Measurements from ENCODE around the gene RPS18. TPM values are rescaled to one million over a fixed set of nuclear protein-coding genes. Genes with fewer than 3 reads are reported as not detected.

RPS18 gene
- total and polyA plus RNA-seq, 9 of the 15 experiments (the other 6 are each of a cell fraction or from before 2014, with no cell fraction given) = 5,023 to 17,516 (median 8,131) TPM

DNA sequence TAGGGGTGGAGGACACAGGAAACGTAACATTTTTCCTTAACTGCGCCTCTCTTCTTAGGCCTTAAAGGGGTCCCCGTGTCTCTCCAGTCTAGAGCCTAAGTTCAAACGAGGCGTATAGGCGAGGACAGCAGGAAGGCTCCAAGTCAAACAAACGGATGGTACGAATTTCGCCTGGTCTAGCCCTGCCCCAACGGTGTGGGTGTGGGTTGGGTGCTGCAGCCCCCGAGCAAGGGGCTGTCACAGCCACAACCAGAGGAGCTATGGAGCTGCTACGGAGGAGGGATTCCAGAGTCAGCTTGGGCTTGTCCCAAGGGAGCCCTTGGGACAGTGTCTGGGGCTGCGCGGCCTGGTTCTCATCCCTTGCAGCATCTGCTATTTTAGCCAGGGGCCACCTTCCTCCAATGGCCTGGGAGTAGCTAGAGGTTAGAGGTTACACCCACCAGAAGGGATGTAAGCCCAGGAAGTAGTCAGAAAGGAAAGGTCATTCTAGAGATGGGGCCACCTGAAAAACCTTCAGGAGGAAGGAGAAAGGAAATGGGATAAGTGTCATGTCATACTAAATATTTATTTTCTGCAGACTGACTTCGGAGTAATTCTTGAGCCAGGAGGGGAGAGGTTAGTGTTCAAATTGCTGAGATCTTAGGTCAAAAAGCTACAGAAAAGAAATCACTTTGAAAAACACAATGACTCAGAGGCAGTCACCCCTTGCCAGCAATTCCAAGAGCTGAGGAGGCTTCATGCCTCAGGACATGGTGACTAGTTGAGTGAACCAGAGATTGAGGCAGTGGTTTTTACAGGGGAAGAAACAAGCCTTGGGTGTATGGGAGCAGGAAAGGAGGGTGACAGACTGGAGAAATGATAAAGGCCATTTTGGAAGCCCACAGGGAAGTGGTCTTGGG, 21.9 kb upstream of the RPS18 start (continued):
- TF ChIP-seq MIER1 (IDR thresholded peaks at IDR 0.05; ENCODE audit: low read depth) (0 out of 2 replicates have a peak, but pooled peaks have one; percentile 24), NR2F6 (CRISPR knock-in tag; IDR thresholded peaks at IDR 0.05) (0 out of 2 replicates have a peak, but pooled peaks have one; percentile 52), DPF2 (IDR thresholded peaks at IDR 0.05) (peak; percentile 5; the same call in 1 of the 2 replicates), EP400 (IDR thresholded peaks at IDR 0.05) (0 out of 2 replicates have a peak, but pooled peaks have one; percentile 3), POU5F1 (IDR thresholded peaks at IDR 0.05; ENCODE audit: borderline replicate concordance, low read depth, low read length, partially characterized antibody) (no peak), CREM (IDR thresholded peaks at IDR 0.05; ENCODE audit: low read depth) (no peak), ZNF57 (CRISPR knock-in tag; IDR thresholded peaks at IDR 0.05) (peak; percentile 65; the same call in 1 of the 2 replicates), ZC3H4 (CRISPR knock-in tag; IDR thresholded peaks at IDR 0.05; ENCODE audit: borderline replicate concordance) (no peak), NR2C1 (IDR thresholded peaks at IDR 0.05) (peak; percentile 79), NR2C1 (tag; IDR thresholded peaks at IDR 0.05) (peak; percentile 85), HLTF (IDR thresholded peaks at IDR 0.05) (no peak), STAT5A (IDR thresholded peaks at IDR 0.05; ENCODE audit: borderline replicate concordance, low read length) (no peak), ZNF121 (CRISPR knock-in tag; conservative IDR thresholded peaks at IDR 0.05) (no peak), ELF4 (CRISPR knock-in tag; IDR thresholded peaks at IDR 0.05) (peak; percentile 37; the same call in 1 of the 2 replicates), SAP30 (IDR thresholded peaks at IDR 0.05; ENCODE audit: borderline replicate concordance, insufficient read depth, low read depth, low read length, poor library complexity, severe bottlenecking) (peak; percentile 28), NR2C2 (CRISPR knock-in tag; IDR thresholded peaks at IDR 0.05) (no peak; the same call in 1 of the 2 replicates), NR2C2 (tag; IDR thresholded peaks at IDR 0.05) (peak; percentile 86), ZBTB7A (IDR thresholded peaks at IDR 0.05; ENCODE audit: borderline replicate concordance, control insufficient read depth, low read depth, low read length) (0 out of 2 replicates have a peak, but pooled peaks have one; percentile 54)
- TF ChIP-seq, protein P1, sequence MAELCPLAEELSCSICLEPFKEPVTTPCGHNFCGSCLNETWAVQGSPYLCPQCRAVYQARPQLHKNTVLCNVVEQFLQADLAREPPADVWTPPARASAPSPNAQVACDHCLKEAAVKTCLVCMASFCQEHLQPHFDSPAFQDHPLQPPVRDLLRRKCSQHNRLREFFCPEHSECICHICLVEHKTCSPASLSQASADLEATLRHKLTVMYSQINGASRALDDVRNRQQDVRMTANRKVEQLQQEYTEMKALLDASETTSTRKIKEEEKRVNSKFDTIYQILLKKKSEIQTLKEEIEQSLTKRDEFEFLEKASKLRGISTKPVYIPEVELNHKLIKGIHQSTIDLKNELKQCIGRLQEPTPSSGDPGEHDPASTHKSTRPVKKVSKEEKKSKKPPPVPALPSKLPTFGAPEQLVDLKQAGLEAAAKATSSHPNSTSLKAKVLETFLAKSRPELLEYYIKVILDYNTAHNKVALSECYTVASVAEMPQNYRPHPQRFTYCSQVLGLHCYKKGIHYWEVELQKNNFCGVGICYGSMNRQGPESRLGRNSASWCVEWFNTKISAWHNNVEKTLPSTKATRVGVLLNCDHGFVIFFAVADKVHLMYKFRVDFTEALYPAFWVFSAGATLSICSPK (IDR thresholded peaks at IDR 0.05; ENCODE audit: borderline replicate concordance) = peak; percentile 70; the same call in 1 of the 2 replicates
- TF ChIP-seq, protein P2, sequence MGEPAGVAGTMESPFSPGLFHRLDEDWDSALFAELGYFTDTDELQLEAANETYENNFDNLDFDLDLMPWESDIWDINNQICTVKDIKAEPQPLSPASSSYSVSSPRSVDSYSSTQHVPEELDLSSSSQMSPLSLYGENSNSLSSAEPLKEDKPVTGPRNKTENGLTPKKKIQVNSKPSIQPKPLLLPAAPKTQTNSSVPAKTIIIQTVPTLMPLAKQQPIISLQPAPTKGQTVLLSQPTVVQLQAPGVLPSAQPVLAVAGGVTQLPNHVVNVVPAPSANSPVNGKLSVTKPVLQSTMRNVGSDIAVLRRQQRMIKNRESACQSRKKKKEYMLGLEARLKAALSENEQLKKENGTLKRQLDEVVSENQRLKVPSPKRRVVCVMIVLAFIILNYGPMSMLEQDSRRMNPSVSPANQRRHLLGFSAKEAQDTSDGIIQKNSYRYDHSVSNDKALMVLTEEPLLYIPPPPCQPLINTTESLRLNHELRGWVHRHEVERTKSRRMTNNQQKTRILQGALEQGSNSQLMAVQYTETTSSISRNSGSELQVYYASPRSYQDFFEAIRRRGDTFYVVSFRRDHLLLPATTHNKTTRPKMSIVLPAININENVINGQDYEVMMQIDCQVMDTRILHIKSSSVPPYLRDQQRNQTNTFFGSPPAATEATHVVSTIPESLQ (CRISPR knock-in tag; IDR thresholded peaks at IDR 0.05) = 0 out of 2 replicates have a peak, but pooled peaks have one; percentile 43
- TF ChIP-seq, protein P3, sequence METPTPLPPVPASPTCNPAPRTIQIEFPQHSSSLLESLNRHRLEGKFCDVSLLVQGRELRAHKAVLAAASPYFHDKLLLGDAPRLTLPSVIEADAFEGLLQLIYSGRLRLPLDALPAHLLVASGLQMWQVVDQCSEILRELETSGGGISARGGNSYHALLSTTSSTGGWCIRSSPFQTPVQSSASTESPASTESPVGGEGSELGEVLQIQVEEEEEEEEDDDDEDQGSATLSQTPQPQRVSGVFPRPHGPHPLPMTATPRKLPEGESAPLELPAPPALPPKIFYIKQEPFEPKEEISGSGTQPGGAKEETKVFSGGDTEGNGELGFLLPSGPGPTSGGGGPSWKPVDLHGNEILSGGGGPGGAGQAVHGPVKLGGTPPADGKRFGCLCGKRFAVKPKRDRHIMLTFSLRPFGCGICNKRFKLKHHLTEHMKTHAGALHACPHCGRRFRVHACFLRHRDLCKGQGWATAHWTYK (CRISPR knock-in tag; IDR thresholded peaks at IDR 0.05) = 0 out of 2 replicates have a peak, but pooled peaks have one; percentile 60
- TF ChIP-seq, protein P4, sequence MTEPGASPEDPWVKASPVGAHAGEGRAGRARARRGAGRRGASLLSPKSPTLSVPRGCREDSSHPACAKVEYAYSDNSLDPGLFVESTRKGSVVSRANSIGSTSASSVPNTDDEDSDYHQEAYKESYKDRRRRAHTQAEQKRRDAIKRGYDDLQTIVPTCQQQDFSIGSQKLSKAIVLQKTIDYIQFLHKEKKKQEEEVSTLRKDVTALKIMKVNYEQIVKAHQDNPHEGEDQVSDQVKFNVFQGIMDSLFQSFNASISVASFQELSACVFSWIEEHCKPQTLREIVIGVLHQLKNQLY (CRISPR knock-in tag; conservative IDR thresholded peaks at IDR 0.05) = peak in 1 of 2 experiments; percentile 89; a peak in 1 of 4 replicates

All from K562 (cell line).